ENCODE results near the gene ZBTB45. TPM values are rescaled to one million over a fixed set of nuclear protein-coding genes. Genes with fewer than 3 reads are reported as not detected.

The ZBTB45 gene
- total and polyA plus RNA-seq, 9 of the 15 experiments (the other 6 are each of a cell fraction or from before 2014, with no cell fraction given), result 0.08 to 16.1 (median 1.8) TPM

DNA sequence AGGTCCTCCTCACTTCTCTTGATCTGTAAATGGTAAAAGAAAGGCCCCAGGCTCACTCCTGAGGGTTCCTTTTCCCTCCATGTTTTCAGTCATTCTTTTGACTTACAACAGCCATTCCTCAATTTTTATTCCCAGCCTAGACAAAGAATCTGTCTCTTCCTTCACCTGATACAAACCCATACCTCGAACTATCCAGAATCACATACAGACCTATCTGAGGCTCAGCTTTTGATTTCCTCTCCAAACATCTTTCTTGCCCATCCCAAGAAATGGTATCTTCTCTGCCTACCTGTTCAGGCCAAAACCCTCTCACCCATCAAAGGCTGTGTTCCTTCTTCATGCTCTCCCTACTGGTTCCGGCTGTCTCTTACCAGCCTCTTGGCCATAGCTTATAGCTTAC, 33.0 kb upstream of the ZBTB45 start (continued):
- TF ChIP-seq, protein P1, sequence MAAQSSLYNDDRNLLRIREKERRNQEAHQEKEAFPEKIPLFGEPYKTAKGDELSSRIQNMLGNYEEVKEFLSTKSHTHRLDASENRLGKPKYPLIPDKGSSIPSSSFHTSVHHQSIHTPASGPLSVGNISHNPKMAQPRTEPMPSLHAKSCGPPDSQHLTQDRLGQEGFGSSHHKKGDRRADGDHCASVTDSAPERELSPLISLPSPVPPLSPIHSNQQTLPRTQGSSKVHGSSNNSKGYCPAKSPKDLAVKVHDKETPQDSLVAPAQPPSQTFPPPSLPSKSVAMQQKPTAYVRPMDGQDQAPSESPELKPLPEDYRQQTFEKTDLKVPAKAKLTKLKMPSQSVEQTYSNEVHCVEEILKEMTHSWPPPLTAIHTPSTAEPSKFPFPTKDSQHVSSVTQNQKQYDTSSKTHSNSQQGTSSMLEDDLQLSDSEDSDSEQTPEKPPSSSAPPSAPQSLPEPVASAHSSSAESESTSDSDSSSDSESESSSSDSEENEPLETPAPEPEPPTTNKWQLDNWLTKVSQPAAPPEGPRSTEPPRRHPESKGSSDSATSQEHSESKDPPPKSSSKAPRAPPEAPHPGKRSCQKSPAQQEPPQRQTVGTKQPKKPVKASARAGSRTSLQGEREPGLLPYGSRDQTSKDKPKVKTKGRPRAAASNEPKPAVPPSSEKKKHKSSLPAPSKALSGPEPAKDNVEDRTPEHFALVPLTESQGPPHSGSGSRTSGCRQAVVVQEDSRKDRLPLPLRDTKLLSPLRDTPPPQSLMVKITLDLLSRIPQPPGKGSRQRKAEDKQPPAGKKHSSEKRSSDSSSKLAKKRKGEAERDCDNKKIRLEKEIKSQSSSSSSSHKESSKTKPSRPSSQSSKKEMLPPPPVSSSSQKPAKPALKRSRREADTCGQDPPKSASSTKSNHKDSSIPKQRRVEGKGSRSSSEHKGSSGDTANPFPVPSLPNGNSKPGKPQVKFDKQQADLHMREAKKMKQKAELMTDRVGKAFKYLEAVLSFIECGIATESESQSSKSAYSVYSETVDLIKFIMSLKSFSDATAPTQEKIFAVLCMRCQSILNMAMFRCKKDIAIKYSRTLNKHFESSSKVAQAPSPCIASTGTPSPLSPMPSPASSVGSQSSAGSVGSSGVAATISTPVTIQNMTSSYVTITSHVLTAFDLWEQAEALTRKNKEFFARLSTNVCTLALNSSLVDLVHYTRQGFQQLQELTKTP (IDR thresholded peaks at IDR 0.05; ENCODE audit: low read depth in 1 of 2, partially characterized antibody in 2 of 2), result no peak
- TF ChIP-seq, protein P2, sequence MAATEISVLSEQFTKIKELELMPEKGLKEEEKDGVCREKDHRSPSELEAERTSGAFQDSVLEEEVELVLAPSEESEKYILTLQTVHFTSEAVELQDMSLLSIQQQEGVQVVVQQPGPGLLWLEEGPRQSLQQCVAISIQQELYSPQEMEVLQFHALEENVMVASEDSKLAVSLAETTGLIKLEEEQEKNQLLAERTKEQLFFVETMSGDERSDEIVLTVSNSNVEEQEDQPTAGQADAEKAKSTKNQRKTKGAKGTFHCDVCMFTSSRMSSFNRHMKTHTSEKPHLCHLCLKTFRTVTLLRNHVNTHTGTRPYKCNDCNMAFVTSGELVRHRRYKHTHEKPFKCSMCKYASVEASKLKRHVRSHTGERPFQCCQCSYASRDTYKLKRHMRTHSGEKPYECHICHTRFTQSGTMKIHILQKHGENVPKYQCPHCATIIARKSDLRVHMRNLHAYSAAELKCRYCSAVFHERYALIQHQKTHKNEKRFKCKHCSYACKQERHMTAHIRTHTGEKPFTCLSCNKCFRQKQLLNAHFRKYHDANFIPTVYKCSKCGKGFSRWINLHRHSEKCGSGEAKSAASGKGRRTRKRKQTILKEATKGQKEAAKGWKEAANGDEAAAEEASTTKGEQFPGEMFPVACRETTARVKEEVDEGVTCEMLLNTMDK (IDR thresholded peaks at IDR 0.05; ENCODE audit: borderline replicate concordance, insufficient read depth, low read depth, low read length, poor library complexity, severe bottlenecking), result no peak
- TF ChIP-seq ZNF239 (CRISPR knock-in tag; IDR thresholded peaks at IDR 0.05) (no peak), ZSCAN29 (IDR thresholded peaks at IDR 0.05) (no peak), ZNF444 (CRISPR knock-in tag; IDR thresholded peaks at IDR 0.05) (no peak), PHTF2 (CRISPR knock-in tag; IDR thresholded peaks at IDR 0.05) (no peak), JUND (IDR thresholded peaks at IDR 0.05; ENCODE audit: borderline replicate concordance, low read depth, low read length) (no peak), JUND (tag; IDR thresholded peaks at IDR 0.05; ENCODE audit: borderline replicate concordance, low read depth, low read length) (no peak), CCAR2 (IDR thresholded peaks at IDR 0.05; ENCODE audit: low read depth, low read length) (no peak), SMARCA4 (IDR thresholded peaks at IDR 0.05) (no peak), U2AF1 (optimal IDR thresholded peaks at IDR 0.05; ENCODE audit: low read depth, low read length) (no peak), NEUROD1 (IDR thresholded peaks at IDR 0.05; ENCODE audit: borderline replicate concordance, low read depth, low read length, partially characterized antibody) (no peak), TAL1 (IDR thresholded peaks at IDR 0.05) (no peak)
- TF ChIP-seq, protein P3, sequence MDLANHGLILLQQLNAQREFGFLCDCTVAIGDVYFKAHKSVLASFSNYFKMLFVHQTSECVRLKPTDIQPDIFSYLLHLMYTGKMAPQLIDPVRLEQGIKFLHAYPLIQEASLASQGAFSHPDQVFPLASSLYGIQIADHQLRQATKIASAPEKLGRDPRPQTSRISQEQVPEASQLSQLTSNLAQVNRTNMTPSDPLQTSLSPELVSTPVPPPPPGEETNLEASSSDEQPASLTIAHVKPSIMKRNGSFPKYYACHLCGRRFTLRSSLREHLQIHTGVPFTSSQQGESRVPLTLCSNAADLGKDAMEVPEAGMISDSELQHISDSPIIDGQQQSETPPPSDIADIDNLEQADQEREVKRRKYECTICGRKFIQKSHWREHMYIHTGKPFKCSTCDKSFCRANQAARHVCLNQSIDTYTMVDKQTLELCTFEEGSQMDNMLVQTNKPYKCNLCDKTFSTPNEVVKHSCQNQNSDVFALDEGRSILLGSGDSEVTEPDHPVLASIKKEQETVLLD (IDR thresholded peaks at IDR 0.05), result no peak
- TF ChIP-seq, protein P4, sequence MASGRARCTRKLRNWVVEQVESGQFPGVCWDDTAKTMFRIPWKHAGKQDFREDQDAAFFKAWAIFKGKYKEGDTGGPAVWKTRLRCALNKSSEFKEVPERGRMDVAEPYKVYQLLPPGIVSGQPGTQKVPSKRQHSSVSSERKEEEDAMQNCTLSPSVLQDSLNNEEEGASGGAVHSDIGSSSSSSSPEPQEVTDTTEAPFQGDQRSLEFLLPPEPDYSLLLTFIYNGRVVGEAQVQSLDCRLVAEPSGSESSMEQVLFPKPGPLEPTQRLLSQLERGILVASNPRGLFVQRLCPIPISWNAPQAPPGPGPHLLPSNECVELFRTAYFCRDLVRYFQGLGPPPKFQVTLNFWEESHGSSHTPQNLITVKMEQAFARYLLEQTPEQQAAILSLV (tag; IDR thresholded peaks at IDR 0.05), result no peak

Data from K562 (cell line).